ENCODE measurements around the gene SPIB. TPM values are rescaled to one million over a fixed set of nuclear protein-coding genes. Genes with fewer than 3 reads are reported as not detected.
A peak's percentile ranks its signal among the peaks of the same experiment; 100 is the strongest.

SPIB gene
- total RNA-seq, 2 experiments from 2014 or later: 1.6 TPM

DNA sequence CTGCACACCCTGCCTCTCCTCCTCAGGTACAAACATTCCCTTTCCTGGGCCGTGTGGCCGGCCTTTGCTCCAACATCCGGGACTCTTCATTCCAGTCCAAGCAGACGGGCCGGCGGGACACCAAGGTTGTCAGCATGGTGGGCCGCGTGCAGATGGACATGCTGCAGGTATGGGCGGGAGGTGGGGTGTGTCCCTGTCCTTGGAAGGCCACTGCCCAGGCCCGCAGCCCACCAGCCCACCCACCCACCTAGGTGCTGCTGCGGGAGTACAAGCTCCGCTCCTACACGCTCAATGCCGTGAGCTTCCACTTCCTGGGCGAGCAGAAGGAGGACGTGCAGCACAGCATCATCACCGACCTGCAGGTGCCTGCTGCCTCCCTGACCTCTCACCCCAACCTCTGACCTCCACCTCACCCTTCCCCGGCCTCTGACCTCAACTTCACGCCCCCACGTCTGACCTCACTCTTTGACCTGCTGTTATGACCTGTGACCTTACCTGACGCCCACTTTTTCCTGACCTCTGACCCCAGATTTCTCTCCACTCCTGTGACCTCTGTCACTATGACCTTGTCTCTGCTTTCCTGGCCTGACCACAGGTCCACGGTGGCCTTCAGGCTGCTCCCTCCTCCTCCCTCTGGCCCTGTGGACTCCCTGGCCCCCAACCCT lies 12.4 kb upstream of the SPIB start:
- H3K27ac Mint-ChIP-seq: no peak overlapping the region
- no peak for DNase-seq
- no peaks in the 10 kb centered on the region for H3K9me3 Mint-ChIP-seq
- H3K4me1 Mint-ChIP-seq: no peaks in the 10 kb centered on the region
- H3K4me3 Mint-ChIP-seq: no peak overlapping the region
- peaks cover 25% of the 10 kb centered on the region for H3K36me3 Mint-ChIP-seq
- no peaks in the 10 kb centered on the region for H3K27me3 Mint-ChIP-seq

GRCh38 chr19:50406829-50407228 lies 11.9 kb upstream of the SPIB start:
- H3K4me3 Mint-ChIP-seq: no peak overlapping the region
- DNase-seq: no peak
- H3K27ac Mint-ChIP-seq: peak overlapping the region; percentile 8
- peaks cover 29% of the 10 kb centered on the region for H3K36me3 Mint-ChIP-seq
- no peaks in the 10 kb centered on the region for H3K4me1 Mint-ChIP-seq
- H3K27me3 Mint-ChIP-seq: no peaks in the 10 kb centered on the region
- H3K9me3 Mint-ChIP-seq: no peaks in the 10 kb centered on the region

- DNase-seq: no peak
- Mint-ChIP-seq H3K36me3 (peaks cover 41% of the 10 kb centered on the region), H3K27me3 (no peaks in the 10 kb centered on the region), H3K4me1 (no peaks in the 10 kb centered on the region), H3K4me3 (no peak overlapping the region), H3K9me3 (peaks cover 3% of the 10 kb centered on the region), H3K27ac (no peak overlapping the region)
These were observed 9.4 kb upstream of the SPIB start for GRCh38 chr19:50409347-50409746.

- Mint-ChIP-seq H3K36me3 (peaks cover 41% of the 10 kb centered on the region), H3K4me1 (no peaks in the 10 kb centered on the region), H3K27ac (no peak overlapping the region), H3K4me3 (no peak overlapping the region), H3K27me3 (no peaks in the 10 kb centered on the region), H3K9me3 (peaks cover 3% of the 10 kb centered on the region)
- no peak for DNase-seq
These were observed 8.6 kb upstream of the SPIB start for GRCh38 chr19:50410109-50410508.

- Mint-ChIP-seq H3K4me3 (no peak overlapping the region), H3K36me3 (peaks cover 33% of the 10 kb centered on the region), H3K9me3 (peaks cover 3% of the 10 kb centered on the region), H3K27me3 (no peaks in the 10 kb centered on the region), H3K4me1 (no peaks in the 10 kb centered on the region), H3K27ac (no peak overlapping the region)
- no peak for DNase-seq
These were observed 6.3 kb upstream of the SPIB start for GRCh38 chr19:50412419-50412818.

- Mint-ChIP-seq H3K4me3 (no peak overlapping the region), H3K27me3 (no peaks in the 10 kb centered on the region), H3K9me3 (peaks cover 3% of the 10 kb centered on the region), H3K36me3 (peaks cover 33% of the 10 kb centered on the region), H3K4me1 (no peaks in the 10 kb centered on the region), H3K27ac (no peak overlapping the region)
- DNase-seq: no peak
These were observed 5.6 kb upstream of the SPIB start for GRCh38 chr19:50413096-50413495.

DNA sequence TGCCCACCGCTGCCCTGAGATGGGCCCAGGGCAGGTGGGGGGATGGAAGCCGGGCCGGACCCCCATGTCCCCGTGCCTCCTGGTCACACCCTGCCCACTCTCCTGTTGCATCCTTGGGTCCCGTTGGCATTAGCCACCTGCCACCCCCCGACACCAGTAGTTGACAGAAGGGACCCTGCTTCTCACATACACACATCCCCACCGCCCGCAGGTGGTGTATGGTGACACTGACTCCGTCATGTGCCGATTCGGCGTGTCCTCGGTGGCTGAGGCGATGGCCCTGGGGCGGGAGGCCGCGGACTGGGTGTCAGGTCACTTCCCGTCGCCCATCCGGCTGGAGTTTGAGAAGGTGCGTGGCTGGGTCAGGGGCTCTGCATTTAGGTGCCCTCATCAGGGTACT lies 5.2 kb upstream of the SPIB start:
- H3K4me1 Mint-ChIP-seq: no peaks in the 10 kb centered on the region
- peaks cover 3% of the 10 kb centered on the region for H3K9me3 Mint-ChIP-seq
- peaks cover 4% of the 10 kb centered on the region for H3K27me3 Mint-ChIP-seq
- no peak overlapping the region for H3K4me3 Mint-ChIP-seq
- DNase-seq: no peak
- H3K27ac Mint-ChIP-seq: no peak overlapping the region
- H3K36me3 Mint-ChIP-seq: peaks cover 32% of the 10 kb centered on the region

GRCh38 chr19:50414864-50415660 lies 3.7 kb upstream of the SPIB start:
- Mint-ChIP-seq H3K9me3 (peaks cover 3% of the 10 kb centered on the region), H3K36me3 (peaks cover 34% of the 10 kb centered on the region), H3K27me3 (peaks cover 16% of the 10 kb centered on the region), H3K4me3 (no peak overlapping the region), H3K4me1 (peaks cover 8% of the 10 kb centered on the region), H3K27ac (no peak overlapping the region)
- peak; percentile 79 for DNase-seq

DNA sequence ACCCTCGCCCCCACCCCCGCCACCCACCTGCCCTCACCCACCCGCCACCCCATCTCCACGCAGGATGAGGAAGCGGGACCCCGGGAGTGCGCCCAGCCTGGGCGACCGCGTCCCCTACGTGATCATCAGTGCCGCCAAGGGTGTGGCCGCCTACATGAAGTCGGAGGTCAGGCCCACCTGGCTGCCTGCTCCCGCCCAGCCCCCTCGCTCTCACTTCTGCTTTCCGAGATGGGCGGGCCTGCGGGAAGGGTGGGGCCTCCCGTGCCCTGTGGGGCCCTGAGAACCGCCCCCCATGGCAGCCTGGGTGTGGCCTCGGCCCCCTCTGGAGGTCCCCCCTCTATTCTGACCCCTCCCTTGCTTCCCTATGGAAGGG lies 3.1 kb upstream of the SPIB start:
- Mint-ChIP-seq H3K9me3 (peaks cover 3% of the 10 kb centered on the region), H3K4me1 (peaks cover 11% of the 10 kb centered on the region), H3K4me3 (no peak overlapping the region), H3K27me3 (peaks cover 22% of the 10 kb centered on the region), H3K27ac (no peak overlapping the region), H3K36me3 (peaks cover 33% of the 10 kb centered on the region)
- peak; percentile 50 for DNase-seq

DNA sequence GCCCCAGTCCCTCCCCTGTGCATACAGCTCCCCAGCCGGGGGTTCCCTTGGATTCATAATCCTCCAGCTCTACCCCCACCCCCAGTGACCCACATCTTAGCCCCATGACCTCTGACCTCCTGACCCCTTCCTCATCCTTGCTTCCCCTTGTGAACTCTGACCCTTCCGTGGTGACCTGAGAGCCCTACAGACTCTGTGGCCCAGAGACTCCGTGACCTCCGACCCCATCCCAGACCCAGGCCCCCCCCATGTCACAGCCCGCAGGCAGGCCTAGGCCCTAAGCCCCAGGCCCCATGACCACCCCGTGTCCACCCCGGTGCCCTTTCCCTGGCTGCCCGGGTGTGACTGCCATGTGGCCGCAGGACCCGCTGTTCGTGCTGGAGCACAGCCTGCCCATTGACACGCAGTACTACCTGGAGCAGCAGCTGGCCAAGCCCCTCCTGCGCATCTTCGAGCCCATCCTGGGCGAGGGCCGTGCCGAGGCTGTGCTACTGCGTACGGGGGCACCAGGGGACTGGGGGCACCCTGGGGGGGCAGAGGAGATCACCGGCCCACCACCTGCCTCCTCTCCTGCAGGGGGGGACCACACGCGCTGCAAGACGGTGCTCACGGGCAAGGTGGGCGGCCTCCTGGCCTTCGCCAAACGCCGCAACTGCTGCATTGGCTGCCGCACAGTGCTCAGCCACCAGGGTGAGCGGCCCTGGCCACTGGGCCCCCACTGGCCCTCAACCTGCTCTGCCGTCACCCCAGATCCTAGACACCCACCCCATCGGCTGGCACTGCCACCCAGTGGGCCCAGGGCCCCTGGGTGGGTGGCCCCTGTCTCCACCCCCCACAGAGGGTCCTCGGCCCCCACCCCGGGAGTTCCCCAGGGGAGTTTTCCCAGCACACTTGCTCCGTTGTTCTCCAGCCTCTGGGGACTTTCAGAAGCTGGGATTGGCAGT lies 2.4 kb upstream of the SPIB start:
- peaks cover 11% of the 10 kb centered on the region for H3K4me1 Mint-ChIP-seq
- peaks cover 32% of the 10 kb centered on the region for H3K36me3 Mint-ChIP-seq
- no peak for DNase-seq
- H3K9me3 Mint-ChIP-seq: peaks cover 3% of the 10 kb centered on the region
- no peak overlapping the region for H3K4me3 Mint-ChIP-seq
- peak overlapping the region; percentile 67 for H3K27ac Mint-ChIP-seq
- H3K27me3 Mint-ChIP-seq: peaks cover 29% of the 10 kb centered on the region

- Mint-ChIP-seq H3K9me3 (peaks cover 2% of the 10 kb centered on the region), H3K4me1 (peaks cover 11% of the 10 kb centered on the region), H3K27me3 (peaks cover 37% of the 10 kb centered on the region), H3K27ac (no peak overlapping the region), H3K36me3 (peaks cover 27% of the 10 kb centered on the region), H3K4me3 (no peak overlapping the region)
- DNase-seq: no peak
These were observed 1.3 kb upstream of the SPIB start for GRCh38 chr19:50417111-50418081.

DNA sequence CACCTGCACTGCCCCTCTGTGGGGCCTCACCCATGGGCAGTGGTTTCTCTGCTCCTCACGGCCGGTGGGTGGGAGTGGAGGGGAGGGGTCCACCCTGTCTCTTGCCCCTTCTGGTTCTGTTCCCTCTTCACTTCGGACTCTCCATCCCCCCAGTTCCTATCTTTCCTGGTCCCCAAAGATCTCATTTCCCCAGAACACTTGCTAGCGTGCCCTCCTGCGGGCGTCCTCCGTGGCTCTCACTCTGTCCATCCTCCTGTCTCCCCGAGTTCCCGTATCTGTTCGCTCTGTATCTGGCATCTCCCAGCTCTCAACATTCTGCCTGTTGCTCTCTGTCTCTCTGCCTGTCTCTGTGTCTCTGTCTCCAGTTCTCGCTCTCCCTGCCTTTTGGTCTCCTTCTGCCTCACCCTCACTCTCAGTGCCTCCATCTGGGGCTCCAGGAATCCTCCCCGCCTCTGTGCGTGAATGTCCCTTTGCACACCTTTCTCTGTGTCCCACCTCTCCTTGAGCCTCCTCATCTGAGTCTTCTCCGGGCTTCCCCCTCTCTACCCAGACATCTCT lies 363 bp downstream of the SPIB start:
- H3K4me1 Mint-ChIP-seq: peaks cover 11% of the 10 kb centered on the region
- H3K27me3 Mint-ChIP-seq: peaks cover 38% of the 10 kb centered on the region
- H3K27ac Mint-ChIP-seq: no peak overlapping the region
- H3K4me3 Mint-ChIP-seq: peak overlapping the region; percentile 55
- H3K9me3 Mint-ChIP-seq: no peaks in the 10 kb centered on the region
- peaks cover 19% of the 10 kb centered on the region for H3K36me3 Mint-ChIP-seq
- DNase-seq: no peak

GRCh38 chr19:50419580-50420035 lies 870 bp downstream of the SPIB start:
- no peaks in the 10 kb centered on the region for H3K9me3 Mint-ChIP-seq
- peak overlapping the region; percentile 55 for H3K4me3 Mint-ChIP-seq
- H3K27ac Mint-ChIP-seq: no peak overlapping the region
- H3K27me3 Mint-ChIP-seq: peaks cover 38% of the 10 kb centered on the region
- DNase-seq: no peak
- peaks cover 19% of the 10 kb centered on the region for H3K36me3 Mint-ChIP-seq
- H3K4me1 Mint-ChIP-seq: peaks cover 11% of the 10 kb centered on the region

DNA sequence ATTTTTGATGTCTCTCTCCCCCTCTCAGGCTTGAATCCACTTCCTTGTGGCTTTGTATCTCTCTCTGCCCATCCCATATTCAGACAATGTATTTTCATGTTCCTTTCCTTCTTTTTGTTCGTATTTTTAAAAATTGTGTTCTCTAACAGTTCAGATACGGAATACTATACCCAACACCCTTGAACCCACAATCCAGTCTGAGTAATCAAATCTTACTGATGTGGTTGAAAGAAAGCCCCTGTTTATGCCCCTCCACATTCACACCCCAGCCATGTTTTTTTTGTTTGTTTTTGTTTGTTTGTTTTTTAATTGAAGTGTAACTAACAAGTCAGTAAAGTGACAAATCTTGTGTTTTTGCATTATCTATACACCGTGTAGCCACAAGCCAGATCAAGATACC lies 1.4 kb downstream of the SPIB start:
- Mint-ChIP-seq H3K4me3 (peak overlapping the region; percentile 44), H3K27ac (no peak overlapping the region), H3K4me1 (peaks cover 11% of the 10 kb centered on the region), H3K27me3 (peaks cover 38% of the 10 kb centered on the region), H3K36me3 (peaks cover 19% of the 10 kb centered on the region), H3K9me3 (no peaks in the 10 kb centered on the region)
- DNase-seq: no peak

Data from activated naive CD8-positive, alpha-beta T cell treated with anti-CD3 and anti-CD28 coated beads for 36 hours (primary cell).